GM23338 (cell line): ENCODE measurements around the gene PTPRN2. TPM values are rescaled to one million over a fixed set of nuclear protein-coding genes. Genes with fewer than 3 reads are reported as not detected.

ENCODE experiments used
- ATAC-seq: fragments of 200-7000 bp; cut with Tn5 transposase; 3 replicates; pipeline ENCODE4 v1.9.1; 2020
- DNase-seq: peaks from one replicate; pipeline ENCODE4 v3.0.0-alpha.2; 2015; ENCODE audit warnings: low spot score
- H2AFZ ChIP-seq: fragments of 200-600 bp; sonication (generic); 2 replicates; pipeline ENCODE4 v1.8.0; 2016; ENCODE audit warnings: antibody characterized with exemption, mild to moderate bottlenecking, moderate library complexity
- H3F3A ChIP-seq: fragments of 200-600 bp; sonication (generic); replicated peaks from 2 replicates; pipeline ENCODE4 v1.8.0; 2017; ENCODE audit warnings: antibody characterized with exemption, mixed run types, low read depth
- H3K27ac ChIP-seq: fragments of 200-600 bp; sonication (generic); 2 replicates; pipeline ENCODE4 v1.6.1; 2016; ENCODE audit warnings: low read depth
- H3K27me3 ChIP-seq: fragments of 200-600 bp; sonication (generic); 2 replicates; pipeline ENCODE4 v1.8.0; 2016; ENCODE audit warnings: mild to moderate bottlenecking, mixed run types, moderate library complexity; ENCODE audit not compliant: insufficient read depth
- H3K36me3 ChIP-seq: fragments of 200-600 bp; sonication (generic); 2 replicates; pipeline ENCODE4 v1.8.0; 2016; ENCODE audit warnings: mild to moderate bottlenecking; ENCODE audit not compliant: insufficient read depth
- H3K4me1 ChIP-seq: fragments of 200-600 bp; sonication (generic); 2 replicates; pipeline ENCODE4 v1.8.0; 2016; ENCODE audit warnings: mild to moderate bottlenecking, moderate library complexity; ENCODE audit not compliant: insufficient read depth
- H3K4me2 ChIP-seq: fragments of 200-600 bp; sonication (generic); 2 replicates; pipeline ENCODE4 v1.7.1; 2017; ENCODE audit warnings: mixed run types
- H3K4me3 ChIP-seq: fragments of 200-600 bp; sonication (generic); 2 replicates; pipeline ENCODE4 v1.6.1; 2016; ENCODE audit warnings: mixed run types
- H3K79me2 ChIP-seq: fragments of 200-600 bp; sonication (generic); replicated peaks from 2 replicates; pipeline ENCODE4 v1.8.0; 2017; ENCODE audit warnings: mild to moderate bottlenecking; ENCODE audit not compliant: insufficient read depth
- H3K9me2 ChIP-seq: fragments of 200-600 bp; sonication (generic); 2 replicates; pipeline ENCODE4 v1.8.0; 2017; ENCODE audit not compliant: insufficient read depth
- H4K20me1 ChIP-seq: fragments of 200-600 bp; sonication (generic); replicated peaks from 2 replicates; pipeline ENCODE4 v1.8.0; 2017; ENCODE audit warnings: mild to moderate bottlenecking; ENCODE audit not compliant: insufficient read depth
- H3K27ac Mint-ChIP-seq: 2 replicates; pipeline ENCODE4 v1.8.0; 2020; ENCODE audit warnings: inconsistent platforms, mild to moderate bottlenecking, moderate library complexity, mixed read lengths
- H3K27me3 Mint-ChIP-seq: 3 replicates; pipeline ENCODE4 v1.8.0; 2022; ENCODE audit warnings: low read depth, mild to moderate bottlenecking, moderate library complexity, mixed read lengths, inconsistent platforms; ENCODE audit not compliant: insufficient read depth, poor library complexity
- H3K36me3 Mint-ChIP-seq: 3 replicates; pipeline ENCODE4 v1.8.0; 2021; ENCODE audit warnings: low read depth, mild to moderate bottlenecking, inconsistent platforms, moderate library complexity, mixed read lengths
- H3K4me1 Mint-ChIP-seq: 3 replicates; pipeline ENCODE4 v1.8.0; 2020; ENCODE audit warnings: mild to moderate bottlenecking, inconsistent platforms, mixed read lengths
- H3K4me3 Mint-ChIP-seq: 3 replicates; pipeline ENCODE4 v1.8.0; 2021; ENCODE audit warnings: moderate library complexity, mild to moderate bottlenecking, inconsistent platforms, mixed read lengths
- H3K9me3 Mint-ChIP-seq: 3 replicates; pipeline ENCODE4 v1.8.0; 2020; ENCODE audit warnings: moderate library complexity, mild to moderate bottlenecking, inconsistent platforms, mixed read lengths
- CREB1 ChIP-seq: fragments of 250-450 bp; sonication (Bioruptor Pico); IDR thresholded peaks from 2 replicates; pipeline ENCODE4 v1.5.0; 2020; ENCODE audit warnings: low read depth, mild to moderate bottlenecking, moderate library complexity
- EZH2 ChIP-seq: fragments of 200-600 bp; sonication (generic); IDR thresholded peaks from one replicate; pipeline ENCODE4 v1.8.0; 2017; ENCODE audit warnings: antibody characterized with exemption, mild to moderate bottlenecking, low read depth; ENCODE audit not compliant: unreplicated experiment
- EZH2phosphoT487 ChIP-seq: fragments of 200-600 bp; sonication (generic); IDR thresholded peaks from one replicate; pipeline ENCODE4 v1.8.1; 2018; ENCODE audit warnings: antibody characterized with exemption; ENCODE audit not compliant: unreplicated experiment
- JUNB ChIP-seq: IDR thresholded peaks from one replicate; pipeline ENCODE4 v1.6.1; 2016; ENCODE audit warnings: antibody characterized with exemption; ENCODE audit not compliant: unreplicated experiment
- NANOG ChIP-seq: IDR thresholded peaks from 2 replicates; pipeline ENCODE4 v1.6.1; 2016; ENCODE audit warnings: antibody characterized with exemption, borderline replicate concordance
- POLR2AphosphoS5 ChIP-seq: IDR thresholded peaks from 2 replicates; pipeline ENCODE4 v1.6.1; 2016; ENCODE audit warnings: antibody characterized with exemption, low read depth
- REST ChIP-seq: IDR thresholded peaks from one replicate; pipeline ENCODE4 v1.6.1; 2018; ENCODE audit warnings: antibody characterized with exemption; ENCODE audit not compliant: unreplicated experiment
- STAT1 ChIP-seq: IDR thresholded peaks from one replicate; pipeline ENCODE4 v1.6.1; 2016; ENCODE audit warnings: antibody characterized with exemption; ENCODE audit not compliant: unreplicated experiment
- ZNF114 ChIP-seq: fragments of 250-450 bp; sonication (Bioruptor Pico); IDR thresholded peaks from 2 replicates; pipeline ENCODE4 v1.5.0; 2020; ENCODE audit warnings: mild to moderate bottlenecking, moderate library complexity
- ZNF331 ChIP-seq: fragments of 250-450 bp; sonication (Bioruptor Pico); IDR thresholded peaks from 2 replicates; pipeline ENCODE4 v1.5.0; 2020; ENCODE audit warnings: low read depth, mild to moderate bottlenecking, moderate library complexity
- polyA plus RNA-seq: library from polyadenylated mRNA; unstranded; fragments of >200 nt; fragmentation: Nextera tagmentation; extraction: Ambion mirVana; gene quantifications from 2 replicates; pipeline ENCODE4 v1.2.1, GENCODE V29; 2016
- total RNA-seq: library from RNA; depleted of rRNA; stranded (reverse); fragments of >200 nt; shearing (Covaris generic); gene quantifications from 2 replicates; pipeline ENCODE4 v1.2.3, GENCODE V29; 2014
- TF ChIP-seq, protein P1 (sequence below): fragments of 250-450 bp; sonication (Bioruptor Pico); IDR thresholded peaks from 2 replicates; pipeline ENCODE4 v1.5.0; 2020; ENCODE audit warnings: mild to moderate bottlenecking, moderate library complexity
- TF ChIP-seq, protein P2 (sequence below), 2 experiments: fragments of 200-600 bp in 1 of 2; sonication (generic) in 1 of 2; conservative IDR thresholded peaks; 2 replicates each; pipeline versions ENCODE4 v1.5.1 to v1.6.1; 2016 to 2017; ENCODE audit warnings: antibody characterized with exemption in 2 of 2, low read depth in 2 of 2, mild to moderate bottlenecking in 2 of 2, moderate library complexity in 1 of 2
- TF ChIP-seq, protein P3 (sequence below): IDR thresholded peaks from 2 replicates; pipeline ENCODE4 v1.6.1; 2016; ENCODE audit warnings: antibody characterized with exemption

The PTPRN2 gene
- total and polyA plus RNA-seq, 2 experiments from 2014 or later, result 0.87 to 4.0 TPM

- DNase-seq (no peak), ATAC-seq (no peak)
- no peaks in the 10 kb centered on the region for H3K4me1 ChIP-seq
- H3K36me3 Mint-ChIP-seq, result peaks cover 56% of the 10 kb centered on the region
- H3K27ac ChIP-seq, result no peak overlapping the region
- no peak for TF ChIP-seq CREB1 (CRISPR knock-in tag)
- TF ChIP-seq POLR2AphosphoS5, result no peak
- TF ChIP-seq REST, result no peak
- no peak for TF ChIP-seq JUNB
- no peak for TF ChIP-seq ZNF114 (CRISPR knock-in tag)
- TF ChIP-seq, protein P1, sequence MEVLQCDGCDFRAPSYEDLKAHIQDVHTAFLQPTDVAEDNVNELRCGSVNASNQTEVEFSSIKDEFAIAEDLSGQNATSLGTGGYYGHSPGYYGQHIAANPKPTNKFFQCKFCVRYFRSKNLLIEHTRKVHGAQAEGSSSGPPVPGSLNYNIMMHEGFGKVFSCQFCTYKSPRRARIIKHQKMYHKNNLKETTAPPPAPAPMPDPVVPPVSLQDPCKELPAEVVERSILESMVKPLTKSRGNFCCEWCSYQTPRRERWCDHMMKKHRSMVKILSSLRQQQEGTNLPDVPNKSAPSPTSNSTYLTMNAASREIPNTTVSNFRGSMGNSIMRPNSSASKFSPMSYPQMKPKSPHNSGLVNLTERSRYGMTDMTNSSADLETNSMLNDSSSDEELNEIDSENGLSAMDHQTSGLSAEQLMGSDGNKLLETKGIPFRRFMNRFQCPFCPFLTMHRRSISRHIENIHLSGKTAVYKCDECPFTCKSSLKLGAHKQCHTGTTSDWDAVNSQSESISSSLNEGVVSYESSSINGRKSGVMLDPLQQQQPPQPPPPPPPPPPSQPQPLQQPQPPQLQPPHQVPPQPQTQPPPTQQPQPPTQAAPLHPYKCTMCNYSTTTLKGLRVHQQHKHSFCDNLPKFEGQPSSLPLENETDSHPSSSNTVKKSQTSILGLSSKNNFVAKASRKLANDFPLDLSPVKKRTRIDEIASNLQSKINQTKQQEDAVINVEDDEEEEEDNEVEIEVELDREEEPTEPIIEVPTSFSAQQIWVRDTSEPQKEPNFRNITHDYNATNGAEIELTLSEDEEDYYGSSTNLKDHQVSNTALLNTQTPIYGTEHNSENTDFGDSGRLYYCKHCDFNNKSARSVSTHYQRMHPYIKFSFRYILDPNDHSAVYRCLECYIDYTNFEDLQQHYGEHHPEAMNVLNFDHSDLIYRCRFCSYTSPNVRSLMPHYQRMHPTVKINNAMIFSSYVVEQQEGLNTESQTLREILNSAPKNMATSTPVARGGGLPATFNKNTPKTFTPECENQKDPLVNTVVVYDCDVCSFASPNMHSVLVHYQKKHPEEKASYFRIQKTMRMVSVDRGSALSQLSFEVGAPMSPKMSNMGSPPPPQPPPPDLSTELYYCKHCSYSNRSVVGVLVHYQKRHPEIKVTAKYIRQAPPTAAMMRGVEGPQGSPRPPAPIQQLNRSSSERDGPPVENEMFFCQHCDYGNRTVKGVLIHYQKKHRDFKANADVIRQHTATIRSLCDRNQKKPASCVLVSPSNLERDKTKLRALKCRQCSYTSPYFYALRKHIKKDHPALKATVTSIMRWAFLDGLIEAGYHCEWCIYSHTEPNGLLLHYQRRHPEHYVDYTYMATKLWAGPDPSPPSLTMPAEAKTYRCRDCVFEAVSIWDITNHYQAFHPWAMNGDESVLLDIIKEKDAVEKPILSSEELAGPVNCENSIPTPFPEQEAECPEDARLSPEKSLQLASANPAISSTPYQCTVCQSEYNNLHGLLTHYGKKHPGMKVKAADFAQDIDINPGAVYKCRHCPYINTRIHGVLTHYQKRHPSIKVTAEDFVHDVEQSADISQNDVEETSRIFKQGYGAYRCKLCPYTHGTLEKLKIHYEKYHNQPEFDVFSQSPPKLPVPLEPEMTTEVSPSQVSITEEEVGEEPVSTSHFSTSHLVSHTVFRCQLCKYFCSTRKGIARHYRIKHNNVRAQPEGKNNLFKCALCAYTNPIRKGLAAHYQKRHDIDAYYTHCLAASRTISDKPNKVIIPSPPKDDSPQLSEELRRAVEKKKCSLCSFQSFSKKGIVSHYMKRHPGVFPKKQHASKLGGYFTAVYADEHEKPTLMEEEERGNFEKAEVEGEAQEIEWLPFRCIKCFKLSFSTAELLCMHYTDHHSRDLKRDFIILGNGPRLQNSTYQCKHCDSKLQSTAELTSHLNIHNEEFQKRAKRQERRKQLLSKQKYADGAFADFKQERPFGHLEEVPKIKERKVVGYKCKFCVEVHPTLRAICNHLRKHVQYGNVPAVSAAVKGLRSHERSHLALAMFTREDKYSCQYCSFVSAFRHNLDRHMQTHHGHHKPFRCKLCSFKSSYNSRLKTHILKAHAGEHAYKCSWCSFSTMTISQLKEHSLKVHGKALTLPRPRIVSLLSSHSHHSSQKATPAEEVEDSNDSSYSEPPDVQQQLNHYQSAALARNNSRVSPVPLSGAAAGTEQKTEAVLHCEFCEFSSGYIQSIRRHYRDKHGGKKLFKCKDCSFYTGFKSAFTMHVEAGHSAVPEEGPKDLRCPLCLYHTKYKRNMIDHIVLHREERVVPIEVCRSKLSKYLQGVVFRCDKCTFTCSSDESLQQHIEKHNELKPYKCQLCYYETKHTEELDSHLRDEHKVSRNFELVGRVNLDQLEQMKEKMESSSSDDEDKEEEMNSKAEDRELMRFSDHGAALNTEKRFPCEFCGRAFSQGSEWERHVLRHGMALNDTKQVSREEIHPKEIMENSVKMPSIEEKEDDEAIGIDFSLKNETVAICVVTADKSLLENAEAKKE (CRISPR knock-in tag), result no peak
- no peak for TF ChIP-seq STAT1
- no peak for TF ChIP-seq ZNF331
- TF ChIP-seq NANOG, result no peak
- TF ChIP-seq EZH2phosphoT487, result no peak
- no peak for TF ChIP-seq EZH2
- TF ChIP-seq, protein P2, sequence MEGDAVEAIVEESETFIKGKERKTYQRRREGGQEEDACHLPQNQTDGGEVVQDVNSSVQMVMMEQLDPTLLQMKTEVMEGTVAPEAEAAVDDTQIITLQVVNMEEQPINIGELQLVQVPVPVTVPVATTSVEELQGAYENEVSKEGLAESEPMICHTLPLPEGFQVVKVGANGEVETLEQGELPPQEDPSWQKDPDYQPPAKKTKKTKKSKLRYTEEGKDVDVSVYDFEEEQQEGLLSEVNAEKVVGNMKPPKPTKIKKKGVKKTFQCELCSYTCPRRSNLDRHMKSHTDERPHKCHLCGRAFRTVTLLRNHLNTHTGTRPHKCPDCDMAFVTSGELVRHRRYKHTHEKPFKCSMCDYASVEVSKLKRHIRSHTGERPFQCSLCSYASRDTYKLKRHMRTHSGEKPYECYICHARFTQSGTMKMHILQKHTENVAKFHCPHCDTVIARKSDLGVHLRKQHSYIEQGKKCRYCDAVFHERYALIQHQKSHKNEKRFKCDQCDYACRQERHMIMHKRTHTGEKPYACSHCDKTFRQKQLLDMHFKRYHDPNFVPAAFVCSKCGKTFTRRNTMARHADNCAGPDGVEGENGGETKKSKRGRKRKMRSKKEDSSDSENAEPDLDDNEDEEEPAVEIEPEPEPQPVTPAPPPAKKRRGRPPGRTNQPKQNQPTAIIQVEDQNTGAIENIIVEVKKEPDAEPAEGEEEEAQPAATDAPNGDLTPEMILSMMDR (conservative IDR thresholded peaks at IDR 0.05; ENCODE audit: low read depth in 2 of 2), result no peak
- TF ChIP-seq, protein P3, sequence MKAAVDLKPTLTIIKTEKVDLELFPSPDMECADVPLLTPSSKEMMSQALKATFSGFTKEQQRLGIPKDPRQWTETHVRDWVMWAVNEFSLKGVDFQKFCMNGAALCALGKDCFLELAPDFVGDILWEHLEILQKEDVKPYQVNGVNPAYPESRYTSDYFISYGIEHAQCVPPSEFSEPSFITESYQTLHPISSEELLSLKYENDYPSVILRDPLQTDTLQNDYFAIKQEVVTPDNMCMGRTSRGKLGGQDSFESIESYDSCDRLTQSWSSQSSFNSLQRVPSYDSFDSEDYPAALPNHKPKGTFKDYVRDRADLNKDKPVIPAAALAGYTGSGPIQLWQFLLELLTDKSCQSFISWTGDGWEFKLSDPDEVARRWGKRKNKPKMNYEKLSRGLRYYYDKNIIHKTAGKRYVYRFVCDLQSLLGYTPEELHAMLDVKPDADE, result no peak
- no peak overlapping the region for H3K4me2 ChIP-seq
- H3K27me3 ChIP-seq, result no peaks in the 10 kb centered on the region
- H3K9me2 ChIP-seq, result no peaks in the 10 kb centered on the region
- no peak overlapping the region for H3K4me3 ChIP-seq
- no peaks in the 10 kb centered on the region for H3F3A ChIP-seq
- no peaks in the 10 kb centered on the region for H3K79me2 ChIP-seq
- H3K36me3 ChIP-seq, result peaks cover 8% of the 10 kb centered on the region
- no peak overlapping the region for H3K4me3 Mint-ChIP-seq
- no peak overlapping the region for H3K27ac Mint-ChIP-seq
- no peak overlapping the region for H2AFZ ChIP-seq
- peaks cover 91% of the 10 kb centered on the region for H3K9me3 Mint-ChIP-seq
- H3K4me1 Mint-ChIP-seq, result no peaks in the 10 kb centered on the region
- H3K27me3 Mint-ChIP-seq, result peaks cover 7% of the 10 kb centered on the region
- no peaks in the 10 kb centered on the region for H4K20me1 ChIP-seq
These were observed 466.1 kb downstream of the PTPRN2 start for GRCh38 chr7:158121441-158122045.
